ENCODE results near the gene ANKRD23.

The ANKRD23 gene

DNA sequence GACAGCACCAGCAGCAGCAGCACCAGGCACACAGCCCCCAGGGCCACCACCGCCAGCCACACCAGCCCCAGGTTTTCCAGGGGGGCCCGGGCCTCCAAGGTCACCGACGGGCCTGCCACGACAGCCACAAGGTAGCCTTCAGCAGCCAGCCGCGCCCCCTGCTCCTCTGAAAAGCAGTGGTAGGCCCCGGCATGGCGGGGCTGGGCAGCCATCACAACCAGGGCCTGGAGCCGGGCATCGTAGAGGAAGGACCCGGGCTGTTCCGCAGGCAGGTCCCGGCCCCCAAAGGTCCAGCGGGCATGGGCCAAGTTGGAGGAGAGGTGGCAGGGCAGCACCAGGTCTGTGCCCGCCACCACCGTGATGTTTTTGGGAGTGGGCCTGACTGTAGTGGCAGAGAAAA, 17.3 kb upstream of the ANKRD23 start:
- no peak overlapping the region for H3K4me3 ChIP-seq (replicated peaks in 1 of 2; ENCODE audit: low read depth in 2 of 2, low read length in 2 of 2)
- no peak for DNase-seq (ENCODE audit: low read depth in 2 of 2)
- TF ChIP-seq, protein P1, sequence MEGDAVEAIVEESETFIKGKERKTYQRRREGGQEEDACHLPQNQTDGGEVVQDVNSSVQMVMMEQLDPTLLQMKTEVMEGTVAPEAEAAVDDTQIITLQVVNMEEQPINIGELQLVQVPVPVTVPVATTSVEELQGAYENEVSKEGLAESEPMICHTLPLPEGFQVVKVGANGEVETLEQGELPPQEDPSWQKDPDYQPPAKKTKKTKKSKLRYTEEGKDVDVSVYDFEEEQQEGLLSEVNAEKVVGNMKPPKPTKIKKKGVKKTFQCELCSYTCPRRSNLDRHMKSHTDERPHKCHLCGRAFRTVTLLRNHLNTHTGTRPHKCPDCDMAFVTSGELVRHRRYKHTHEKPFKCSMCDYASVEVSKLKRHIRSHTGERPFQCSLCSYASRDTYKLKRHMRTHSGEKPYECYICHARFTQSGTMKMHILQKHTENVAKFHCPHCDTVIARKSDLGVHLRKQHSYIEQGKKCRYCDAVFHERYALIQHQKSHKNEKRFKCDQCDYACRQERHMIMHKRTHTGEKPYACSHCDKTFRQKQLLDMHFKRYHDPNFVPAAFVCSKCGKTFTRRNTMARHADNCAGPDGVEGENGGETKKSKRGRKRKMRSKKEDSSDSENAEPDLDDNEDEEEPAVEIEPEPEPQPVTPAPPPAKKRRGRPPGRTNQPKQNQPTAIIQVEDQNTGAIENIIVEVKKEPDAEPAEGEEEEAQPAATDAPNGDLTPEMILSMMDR (IDR thresholded peaks at IDR 0.05; ENCODE audit: low read depth, low read length), result no peak

DNA sequence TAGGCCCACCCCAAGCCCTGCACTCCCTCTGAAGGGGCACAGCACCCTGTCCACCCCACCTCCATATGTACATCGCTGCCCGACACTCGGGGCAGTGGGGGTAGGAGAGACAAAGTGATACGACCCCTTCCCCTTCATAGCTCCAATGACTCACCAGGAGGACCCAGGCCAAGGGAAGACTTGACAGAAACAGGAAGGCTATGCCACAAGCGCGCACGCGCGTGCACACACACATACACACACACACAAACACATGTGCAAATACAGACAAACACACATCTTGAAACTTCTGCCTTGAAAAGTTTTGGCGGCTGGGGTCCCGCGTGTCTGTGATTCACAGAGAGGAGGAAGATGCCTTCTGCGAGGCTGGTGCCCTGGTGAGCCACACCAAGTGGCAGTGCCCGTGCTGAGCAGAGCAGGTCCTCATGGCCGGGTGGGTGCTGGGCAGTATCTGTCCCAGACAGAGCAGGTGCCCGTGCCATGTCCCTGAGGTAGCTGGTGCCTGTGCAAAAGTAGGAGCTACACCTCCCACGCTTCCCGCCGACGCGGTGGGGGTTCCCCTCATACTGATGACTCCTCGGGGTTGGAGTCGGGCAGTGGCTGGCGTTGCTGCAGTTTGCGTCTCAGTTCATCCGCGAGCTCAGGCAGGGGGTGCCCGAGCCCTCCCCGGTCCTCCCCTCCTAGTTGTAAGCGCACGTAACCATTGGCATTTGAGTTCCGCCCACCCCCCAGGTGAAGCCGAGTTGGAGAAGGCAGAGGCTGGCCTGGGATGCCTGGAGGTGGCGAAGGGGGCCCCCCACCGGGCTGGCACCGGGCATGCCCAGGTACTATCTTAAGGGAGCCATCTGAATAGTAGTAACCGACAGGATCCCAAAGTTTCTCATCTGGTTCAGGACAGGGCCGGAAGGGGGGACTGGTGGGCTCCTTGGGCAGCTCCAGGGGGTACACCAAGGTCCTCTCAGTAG, 16.5 kb upstream of the ANKRD23 start:
- no peak for DNase-seq (ENCODE audit: low read depth in 2 of 2)

DNA sequence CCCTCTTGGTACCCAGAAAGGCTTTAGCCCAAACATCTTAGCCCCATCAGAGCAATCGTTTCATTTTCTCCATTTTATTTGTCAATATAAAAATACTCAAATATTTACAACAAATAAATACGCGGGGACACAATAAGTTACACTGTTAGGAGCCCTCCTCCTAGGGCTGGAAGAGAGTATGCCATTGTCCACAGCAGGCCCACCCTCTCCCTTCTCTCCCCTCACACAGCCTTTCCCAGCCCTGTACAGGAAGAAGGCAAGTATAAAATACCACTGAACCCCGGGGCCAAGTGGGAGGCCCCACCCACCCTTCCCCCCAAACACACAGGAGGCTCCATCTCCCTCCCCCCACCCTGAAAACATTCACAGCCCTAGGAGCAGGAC, 15.9 kb upstream of the ANKRD23 start:
- no peak for DNase-seq (ENCODE audit: low read depth in 2 of 2)
- H3K4me3 ChIP-seq (replicated peaks in 1 of 2; ENCODE audit: low read depth in 2 of 2, low read length in 2 of 2), result no peak overlapping the region
- TF ChIP-seq, protein P1 (IDR thresholded peaks at IDR 0.05; ENCODE audit: low read depth, low read length), result no peak

More for the DNA sequence above, 16.5 kb upstream of the ANKRD23 start:
- H3K4me3 ChIP-seq (replicated peaks in 1 of 2; ENCODE audit: low read depth in 2 of 2, low read length in 2 of 2), result no peak overlapping the region
- TF ChIP-seq, protein P1 (IDR thresholded peaks at IDR 0.05; ENCODE audit: low read depth, low read length), result no peak

DNA sequence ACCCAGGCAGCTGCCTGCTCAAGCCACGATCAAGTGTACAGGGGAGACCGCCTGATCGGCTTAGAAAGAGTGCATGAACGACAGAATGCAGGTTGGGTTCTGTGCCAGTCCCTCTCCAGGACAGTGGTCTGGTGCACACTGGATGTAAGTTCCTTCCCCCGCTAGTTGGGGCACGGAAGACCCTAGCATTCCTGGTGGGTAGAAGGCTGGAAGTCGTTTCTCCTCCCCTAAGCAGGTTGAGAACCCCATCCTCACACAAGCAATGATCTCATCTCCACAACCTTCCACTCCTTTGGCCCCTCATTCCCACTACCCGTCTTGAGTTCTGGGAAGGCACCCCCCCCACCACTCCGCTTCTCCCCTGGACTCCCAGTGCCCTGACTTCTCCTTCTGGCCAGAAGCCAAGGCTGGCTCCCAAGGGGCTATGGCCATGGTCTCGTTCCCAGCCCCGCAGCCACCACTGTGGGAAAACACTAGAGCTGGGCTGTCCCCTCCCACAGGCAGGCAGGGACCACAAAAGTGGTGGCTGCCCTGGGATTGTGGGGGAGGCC, 15.4 kb upstream of the ANKRD23 start:
- H3K4me3 ChIP-seq (replicated peaks in 1 of 2; ENCODE audit: low read depth in 2 of 2, low read length in 2 of 2), result no peak overlapping the region
- DNase-seq (ENCODE audit: low read depth in 2 of 2), result no peak
- TF ChIP-seq, protein P1 (IDR thresholded peaks at IDR 0.05; ENCODE audit: low read depth, low read length), result no peak

DNA sequence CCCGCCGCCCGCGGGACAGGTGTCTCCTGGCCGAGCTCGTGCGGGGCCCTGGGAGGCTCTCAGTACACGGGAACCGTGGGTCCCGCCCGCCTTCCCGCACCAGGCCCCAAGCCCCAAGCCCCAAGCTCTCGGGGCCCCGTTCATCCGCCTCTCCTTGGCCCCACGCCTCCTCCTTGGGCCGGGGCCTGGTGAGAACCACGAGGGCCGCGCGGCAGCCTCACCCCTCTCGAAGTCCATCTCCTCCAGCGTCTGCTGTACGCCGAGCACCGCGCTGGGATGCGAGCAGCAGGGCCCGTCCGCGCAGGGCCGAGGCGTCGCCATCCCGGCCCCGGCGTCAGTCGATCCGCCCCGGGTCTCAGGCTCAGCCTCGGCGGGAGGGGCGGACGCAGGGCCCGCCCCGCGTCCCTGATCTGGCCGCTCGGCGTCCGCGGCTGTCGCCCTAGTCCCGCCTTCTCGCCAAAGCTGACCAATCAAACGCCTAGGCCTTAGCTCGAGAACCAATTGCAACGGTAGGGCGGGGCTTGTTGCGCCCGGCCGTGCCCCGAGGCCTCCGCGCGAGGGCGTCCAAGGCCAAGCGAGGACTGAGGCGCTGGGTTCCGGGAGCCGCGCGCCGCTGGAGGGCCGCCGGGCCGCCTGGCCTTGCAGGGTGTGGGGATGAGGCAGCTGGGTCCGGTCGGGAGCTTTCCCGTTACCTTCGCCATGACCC, 14.0 kb upstream of the ANKRD23 start, which contains the start of gene ANKRD39:
Gene ANKRD39 (minus strand): TSS at position 350 of the 706 bp plus-strand sequence. CDS start 29 bp downstream, at position 321.
- TF ChIP-seq, protein P1 (IDR thresholded peaks at IDR 0.05; ENCODE audit: low read depth, low read length), result peak; percentile 56
- H3K4me3 ChIP-seq (replicated peaks in 1 of 2; ENCODE audit: low read depth in 2 of 2, low read length in 2 of 2), result peak within 1 kb of the TSS; percentile 76 to 78
- DNase-seq (ENCODE audit: low read depth in 2 of 2), result peak; percentile 99

DNA sequence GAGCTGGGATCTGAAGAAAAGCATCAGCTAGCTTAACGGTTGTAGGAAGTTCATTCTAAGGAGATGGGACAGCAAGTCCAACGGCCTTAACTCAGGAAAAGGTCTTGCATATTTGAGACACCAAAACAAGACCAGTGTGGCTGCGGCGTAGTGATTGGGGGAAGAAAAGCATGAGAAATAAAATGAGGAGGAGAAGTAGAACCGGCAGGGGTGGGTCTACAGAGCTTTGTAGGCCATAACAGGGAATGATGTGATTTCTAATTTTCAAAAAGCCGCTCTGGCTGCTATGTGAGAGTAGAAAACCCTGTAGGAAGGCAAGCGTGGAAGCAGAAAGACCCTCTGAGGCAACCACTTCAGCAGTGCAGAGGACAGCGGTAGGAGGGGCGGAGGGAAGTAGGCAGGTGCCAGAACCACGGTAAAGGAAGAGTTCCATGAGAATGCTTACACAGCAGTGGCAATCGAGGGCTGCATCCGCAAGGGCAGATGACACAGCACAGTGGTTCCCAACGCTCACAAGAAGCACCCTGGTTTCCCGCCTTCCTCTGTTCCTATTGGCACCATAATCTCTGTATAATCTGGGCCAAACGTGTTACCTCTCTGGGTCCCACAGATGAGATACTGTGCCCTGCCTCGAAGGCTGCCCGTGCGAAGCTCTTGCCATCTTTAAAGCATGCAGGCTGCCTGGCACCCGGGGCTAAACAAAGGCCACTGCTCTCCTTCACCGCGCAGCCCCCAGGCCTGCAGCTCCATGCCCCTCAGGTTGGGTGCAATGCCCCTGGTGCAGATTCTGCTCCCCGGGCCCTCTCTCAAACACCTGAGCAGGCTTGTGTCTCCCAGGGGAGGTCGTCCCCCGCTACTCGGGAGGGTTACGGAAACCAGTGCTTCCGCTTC, 13.2 kb upstream of the ANKRD23 start:
- H3K4me3 ChIP-seq (replicated peaks in 1 of 2; ENCODE audit: low read depth in 2 of 2, low read length in 2 of 2), result peak overlapping the region; percentile 76 to 78
- peak in 1 of 2 donors; percentile 43 for DNase-seq (ENCODE audit: low read depth in 2 of 2)
- TF ChIP-seq, protein P1 (IDR thresholded peaks at IDR 0.05; ENCODE audit: low read depth, low read length), result no peak
